ENCODE measurements around the gene GRIFIN. TPM values are rescaled to one million over a fixed set of nuclear protein-coding genes. Genes with fewer than 3 reads are reported as not detected.
"Not testable (repeated sequence)": the region's sequence is repeated elsewhere in the genome, so short reads cannot be mapped to it uniquely, and the experiment has no call there.

Gene GRIFIN
- total RNA-seq, 1 donor = not detected

DNA sequence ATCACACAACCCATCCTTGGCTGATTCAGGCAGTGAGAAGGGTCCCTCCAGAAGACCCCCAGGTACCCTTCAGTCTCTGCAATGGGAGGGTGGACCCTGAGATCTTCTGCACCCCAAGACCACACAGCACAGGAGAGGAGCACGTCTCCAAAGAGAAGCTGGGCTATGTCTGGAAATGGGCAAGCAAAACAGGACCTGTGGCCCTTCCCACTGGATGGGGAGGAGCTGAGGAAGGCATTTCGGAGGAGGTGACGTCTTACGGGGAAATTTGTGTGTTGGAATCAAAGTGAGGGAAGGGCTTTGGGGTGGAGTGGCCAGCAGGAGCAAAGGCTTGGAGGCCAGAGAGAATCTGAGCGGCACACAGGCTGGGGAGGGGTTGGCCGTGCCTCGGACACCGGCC lies 16.5 kb downstream of the GRIFIN start:
- H3K4me3 ChIP-seq (ENCODE audit: low read depth, low read length) = no peak overlapping the region
- no peak for DNase-seq (ENCODE audit: low read depth)
- TF ChIP-seq, protein P1, sequence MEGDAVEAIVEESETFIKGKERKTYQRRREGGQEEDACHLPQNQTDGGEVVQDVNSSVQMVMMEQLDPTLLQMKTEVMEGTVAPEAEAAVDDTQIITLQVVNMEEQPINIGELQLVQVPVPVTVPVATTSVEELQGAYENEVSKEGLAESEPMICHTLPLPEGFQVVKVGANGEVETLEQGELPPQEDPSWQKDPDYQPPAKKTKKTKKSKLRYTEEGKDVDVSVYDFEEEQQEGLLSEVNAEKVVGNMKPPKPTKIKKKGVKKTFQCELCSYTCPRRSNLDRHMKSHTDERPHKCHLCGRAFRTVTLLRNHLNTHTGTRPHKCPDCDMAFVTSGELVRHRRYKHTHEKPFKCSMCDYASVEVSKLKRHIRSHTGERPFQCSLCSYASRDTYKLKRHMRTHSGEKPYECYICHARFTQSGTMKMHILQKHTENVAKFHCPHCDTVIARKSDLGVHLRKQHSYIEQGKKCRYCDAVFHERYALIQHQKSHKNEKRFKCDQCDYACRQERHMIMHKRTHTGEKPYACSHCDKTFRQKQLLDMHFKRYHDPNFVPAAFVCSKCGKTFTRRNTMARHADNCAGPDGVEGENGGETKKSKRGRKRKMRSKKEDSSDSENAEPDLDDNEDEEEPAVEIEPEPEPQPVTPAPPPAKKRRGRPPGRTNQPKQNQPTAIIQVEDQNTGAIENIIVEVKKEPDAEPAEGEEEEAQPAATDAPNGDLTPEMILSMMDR (IDR thresholded peaks at IDR 0.05; ENCODE audit: insufficient read depth, low read depth, low read length) = no peak

DNA sequence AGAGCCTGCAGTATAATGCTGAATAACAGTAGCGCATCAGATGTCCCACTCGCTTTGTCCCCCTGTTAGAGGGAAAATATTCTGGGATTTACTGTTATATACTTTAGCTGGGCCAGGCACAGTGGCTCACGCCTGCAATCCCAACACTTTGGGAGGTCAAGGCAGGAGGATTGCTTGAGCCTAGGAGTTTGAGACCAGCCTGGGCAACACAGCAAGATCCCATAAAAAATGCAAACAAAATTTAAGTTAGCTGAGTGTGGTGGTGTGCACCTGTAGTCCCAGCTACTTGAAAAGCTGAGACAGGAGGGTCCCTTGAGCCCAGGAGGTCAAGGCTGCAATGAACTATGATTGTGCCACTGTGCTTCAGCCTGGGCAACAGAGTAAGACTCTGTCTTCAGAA lies 22.3 kb downstream of the GRIFIN start:
- H3K4me3 ChIP-seq (ENCODE audit: low read depth, low read length); DNase-seq (ENCODE audit: low read depth): not testable (repeated sequence)

DNA sequence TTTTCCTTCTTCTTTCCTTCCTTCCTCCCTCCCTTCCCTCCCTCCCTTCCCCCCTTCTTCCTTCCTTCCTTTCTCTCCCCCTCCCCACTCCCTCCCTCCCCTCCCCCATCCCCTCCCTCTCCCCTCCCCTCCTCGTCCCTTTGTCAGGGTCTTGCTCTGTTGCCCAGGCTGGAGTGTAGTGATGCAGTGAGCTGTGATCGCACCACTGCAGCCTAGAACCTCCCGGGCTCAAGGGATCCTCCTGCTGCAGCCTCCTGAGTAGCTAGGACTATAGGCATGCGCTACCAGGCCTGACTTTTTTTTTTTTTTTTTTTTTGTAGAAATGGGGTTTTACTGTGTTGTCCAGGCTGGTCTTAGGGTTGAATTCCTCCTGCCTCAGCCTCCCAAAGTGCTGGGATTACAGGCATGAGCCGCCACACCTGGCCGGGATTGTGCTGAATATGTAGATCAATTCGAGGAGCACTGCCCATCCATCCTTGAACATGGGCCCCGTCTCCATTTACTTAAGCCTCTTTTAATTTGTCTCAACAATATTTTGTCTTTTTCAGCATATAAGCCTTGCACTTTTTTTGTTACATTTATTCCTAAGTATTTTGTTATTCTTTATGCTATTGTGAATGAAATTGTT lies 23.4 kb downstream of the GRIFIN start:
- TF ChIP-seq, protein P1 (IDR thresholded peaks at IDR 0.05; ENCODE audit: insufficient read depth, low read depth, low read length) = no peak
- no peak for DNase-seq (ENCODE audit: low read depth)
- no peak overlapping the region for H3K4me3 ChIP-seq (ENCODE audit: low read depth, low read length)

DNA sequence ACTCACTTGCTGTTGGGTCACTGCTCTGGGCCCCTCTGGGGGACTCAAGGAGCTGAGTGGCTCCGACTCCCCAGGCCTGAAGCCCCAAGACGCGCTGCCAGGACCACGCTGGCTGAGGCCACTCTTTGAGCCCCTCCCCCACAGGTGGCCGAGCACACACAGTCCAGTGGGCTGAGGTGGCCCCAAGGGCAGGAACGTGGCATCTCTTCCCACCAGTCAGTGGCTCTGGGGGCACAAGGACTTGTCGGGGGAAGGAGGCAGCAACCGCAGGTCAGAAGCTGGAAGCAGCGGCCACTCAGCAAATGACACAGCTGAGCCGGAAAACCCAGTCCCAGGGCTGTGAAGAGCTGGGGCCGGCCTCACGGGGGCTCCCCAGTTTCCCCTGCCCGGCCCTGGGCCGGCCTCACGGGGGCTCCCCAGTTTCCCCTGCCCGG lies 24.1 kb downstream of the GRIFIN start:
- DNase-seq (ENCODE audit: low read depth) = no peak
- TF ChIP-seq, protein P1 (IDR thresholded peaks at IDR 0.05; ENCODE audit: insufficient read depth, low read depth, low read length) = no peak
- no peak overlapping the region for H3K4me3 ChIP-seq (ENCODE audit: low read depth, low read length)

DNA sequence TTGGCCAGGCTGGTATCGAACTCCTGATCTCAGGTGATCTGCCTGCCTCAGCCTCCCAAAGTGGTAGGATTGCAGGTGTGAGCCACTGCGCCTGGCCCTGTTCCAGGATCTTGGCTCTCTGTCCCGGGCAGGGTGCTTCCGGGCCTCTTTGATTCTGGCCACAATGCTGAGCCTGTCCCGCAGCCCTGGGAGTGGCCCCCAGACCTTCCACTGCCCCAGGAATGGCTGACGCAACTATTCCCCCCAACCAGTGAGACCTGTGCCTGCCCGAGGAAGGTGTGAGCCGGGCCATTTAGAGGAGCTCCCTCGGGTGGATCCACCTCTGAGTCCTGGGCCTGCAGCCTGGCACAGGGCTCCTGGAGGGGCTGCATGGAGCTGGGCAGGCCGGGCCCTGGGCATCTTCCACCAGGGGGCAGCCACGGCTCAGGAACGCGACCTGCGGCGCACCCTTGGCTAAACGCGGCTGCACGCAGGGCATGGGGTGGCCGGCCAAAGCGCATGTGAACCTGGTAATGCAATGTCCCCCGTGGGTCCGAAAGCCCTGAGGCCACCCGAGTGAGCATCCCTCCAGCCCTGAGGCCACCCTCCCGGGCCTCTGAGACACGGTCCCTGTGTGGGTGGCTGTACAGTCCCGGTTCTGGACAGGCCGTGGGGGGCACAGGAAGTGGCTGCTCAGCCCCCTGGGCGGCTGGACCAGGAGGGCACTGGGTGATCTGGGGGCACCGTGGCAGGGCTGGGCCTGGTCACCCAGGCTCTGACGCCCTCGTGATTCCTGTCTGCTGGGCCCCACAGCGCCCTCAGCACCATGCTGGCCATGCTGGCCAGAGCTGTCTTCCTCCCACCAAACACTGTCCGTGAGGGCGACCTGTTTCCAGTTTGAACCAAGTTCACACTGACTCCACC lies 24.8 kb downstream of the GRIFIN start:
- TF ChIP-seq, protein P1 (IDR thresholded peaks at IDR 0.05; ENCODE audit: insufficient read depth, low read depth, low read length) = peak; percentile 87
- peak; percentile 68 for DNase-seq (ENCODE audit: low read depth)
- H3K4me3 ChIP-seq (ENCODE audit: low read depth, low read length) = peak overlapping the region; percentile 18

DNA sequence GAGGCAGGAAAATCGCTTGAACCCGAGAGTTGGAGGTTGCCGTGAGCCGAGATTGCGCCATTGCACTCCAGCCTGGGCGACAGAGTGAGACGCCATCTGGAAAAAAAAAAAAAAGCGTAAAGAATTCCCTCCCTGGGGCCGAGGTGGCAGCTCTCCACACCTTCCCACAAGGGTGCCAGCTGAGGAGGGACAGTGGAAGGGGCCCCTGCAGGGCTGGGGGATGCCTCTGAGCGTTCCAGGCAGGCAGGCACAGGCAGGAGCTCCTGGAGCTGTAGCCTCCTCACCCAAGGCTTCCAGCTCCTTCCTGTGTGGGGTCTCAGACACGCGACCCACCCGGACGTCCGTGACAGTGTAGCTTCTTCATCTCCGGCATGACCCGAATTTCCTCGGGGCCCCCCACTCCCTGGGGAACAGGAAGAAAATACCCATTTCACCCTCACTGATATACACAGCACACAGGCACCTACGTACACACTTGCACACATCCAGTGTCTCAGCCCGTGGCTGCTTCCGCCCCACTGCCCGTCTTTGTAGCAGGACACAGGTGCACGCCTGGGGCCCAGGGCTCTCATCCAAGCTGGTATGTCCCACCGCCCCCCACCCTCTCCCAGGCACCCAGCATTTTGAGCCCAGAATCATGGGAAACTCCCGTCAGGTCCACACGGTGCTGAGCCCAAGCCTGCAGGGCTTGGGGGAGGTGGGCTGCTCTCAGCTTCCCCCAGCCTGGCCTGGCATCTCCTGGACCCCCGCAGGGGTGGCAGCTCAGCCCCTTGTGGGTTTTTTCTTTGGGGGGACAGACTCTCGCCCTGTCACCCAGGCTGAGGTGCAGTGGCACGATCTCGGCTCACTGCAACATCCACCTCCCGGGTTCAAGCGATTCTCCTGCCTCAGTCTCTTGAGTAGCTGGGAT lies 25.7 kb downstream of the GRIFIN start:
- H3K4me3 ChIP-seq (ENCODE audit: low read depth, low read length) = no peak overlapping the region
- no peak for DNase-seq (ENCODE audit: low read depth)
- TF ChIP-seq, protein P1 (IDR thresholded peaks at IDR 0.05; ENCODE audit: insufficient read depth, low read depth, low read length) = no peak
